ENCODE measurements around the gene ALDH1A1. TPM values are rescaled to one million over a fixed set of nuclear protein-coding genes. Genes with fewer than 3 reads are reported as not detected.

The ALDH1A1 gene
- total RNA-seq (2021) (8.7 and 8.8 TPM in 2 replicates), Bru-seq, nascent RNA (percentile 39 among the genes with signal in this experiment), BruChase-seq, experiment 1, labeled RNA remaining after a 2-hour chase (percentile 32 among the genes with signal in this experiment), BruChase-seq, experiment 2, labeled RNA remaining after a 6-hour chase (percentile 36 among the genes with signal in this experiment)
- long read RNA-seq, transcript ALDH1A1-201 (13 exons, 2,107 nt): major isoform, 13 of 16 reads
- long read RNA-seq, partial matches to known transcripts: 3 of 16 reads
- long read RNA-seq, other reads (novel, unspliced or antisense): 0 of 16 reads

DNA sequence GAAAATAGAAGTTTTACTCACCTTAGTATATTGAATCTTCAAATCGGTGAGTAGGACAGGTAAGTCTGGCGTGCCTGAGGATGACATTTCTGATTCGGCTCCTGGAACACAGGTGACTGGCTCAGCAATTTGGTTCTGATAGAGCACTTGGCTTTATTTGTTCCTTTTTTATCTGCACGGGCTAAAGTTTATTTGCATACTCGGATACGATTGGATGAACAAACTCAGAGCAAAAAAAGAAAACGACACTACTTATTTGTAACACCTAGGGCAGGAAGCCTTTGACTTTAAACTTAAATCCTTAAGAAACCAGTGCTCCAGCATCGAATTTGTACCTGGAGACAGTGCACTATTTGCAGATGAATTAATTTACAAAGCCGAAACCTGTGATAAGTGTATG is at the start of gene ALDH1A1:
Gene ALDH1A1 (minus strand): TSS at position 140 of the 400 bp plus-strand sequence. CDS start 53 bp downstream, at position 87.
- ChIA-PET POLR2A (ENCODE audit: low non-redundant PET) (no interaction called here), CTCF (no interaction called here)
- TF ChIP-seq CTCF (conservative IDR thresholded peaks at IDR 0.05; ENCODE audit: low read depth, low read length) (no peak), EZH2 (IDR thresholded peaks at IDR 0.05; ENCODE audit: borderline replicate concordance, low read depth, low read length, poor library complexity, severe bottlenecking) (no peak)
- H3K27ac ChIP-seq (ENCODE audit: low read depth, low read length, poor library complexity, severe bottlenecking): peak within 1 kb of the TSS; percentile 25
- no TSS peak for BruUV-seq (replicated peaks)
- peak within 1 kb of the TSS; percentile 8 for H3K4me3 ChIP-seq (ENCODE audit: low read depth, low read length, poor library complexity, severe bottlenecking)
- intact Hi-C loops (cut with micrococcal nuclease; ENCODE audit: unreplicated experiment): no loop called here
- no peaks in the 10 kb centered on the region for H3K27me3 ChIP-seq (replicated peaks; ENCODE audit: insufficient read depth, low read depth, low read length, poor library complexity)
- DNase-seq (ENCODE audit: low spot score): peak; percentile 22
- no peaks in the 10 kb centered on the region for H3K9me3 ChIP-seq (ENCODE audit: low read depth, low read length, poor library complexity, severe bottlenecking)
- H3K36me3 ChIP-seq (ENCODE audit: insufficient read depth, low read length, poor library complexity, severe bottlenecking): no peaks in the 10 kb centered on the region
- H3K4me1 ChIP-seq (ENCODE audit: insufficient read depth, low read length, poor library complexity, severe bottlenecking): peaks cover 15% of the 10 kb centered on the region

DNA sequence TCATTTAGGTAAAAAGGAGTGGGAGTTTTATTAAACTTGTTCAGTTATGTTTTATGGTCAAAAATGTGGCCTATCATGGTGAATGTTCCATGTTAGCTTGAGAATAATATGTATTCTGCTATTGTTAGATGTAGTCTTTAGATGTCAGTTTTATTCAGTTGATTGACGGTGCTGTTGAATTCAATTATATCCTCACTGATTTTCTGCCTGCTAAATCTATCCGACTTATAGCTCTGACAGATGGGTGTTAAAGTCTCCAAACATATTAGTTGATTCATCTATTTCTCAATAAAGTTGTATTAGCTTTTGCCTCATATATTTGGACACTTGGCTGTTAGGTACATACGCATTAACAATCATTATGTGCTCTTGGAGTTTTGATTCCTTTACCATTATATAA is 49.0 kb upstream of the ALDH1A1 start:
- Histone ChIP-seq H3K27me3 (replicated peaks; ENCODE audit: insufficient read depth, low read depth, low read length, poor library complexity) (no peaks in the 10 kb centered on the region), H3K4me3 (ENCODE audit: low read depth, low read length, poor library complexity, severe bottlenecking) (no peak overlapping the region), H3K27ac (ENCODE audit: low read depth, low read length, poor library complexity, severe bottlenecking) (no peak overlapping the region), H3K4me1 (ENCODE audit: insufficient read depth, low read length, poor library complexity, severe bottlenecking) (no peaks in the 10 kb centered on the region), H3K36me3 (ENCODE audit: insufficient read depth, low read length, poor library complexity, severe bottlenecking) (no peaks in the 10 kb centered on the region), H3K9me3 (ENCODE audit: low read depth, low read length, poor library complexity, severe bottlenecking) (no peaks in the 10 kb centered on the region)
- DNase-seq (ENCODE audit: low spot score): no peak
- intact Hi-C loops (cut with micrococcal nuclease; ENCODE audit: unreplicated experiment): no loop called here
- TF ChIP-seq CTCF (conservative IDR thresholded peaks at IDR 0.05; ENCODE audit: low read depth, low read length) (no peak), EZH2 (IDR thresholded peaks at IDR 0.05; ENCODE audit: borderline replicate concordance, low read depth, low read length, poor library complexity, severe bottlenecking) (no peak)
- BruUV-seq (replicated peaks): no TSS peak
- POLR2A ChIA-PET (ENCODE audit: low non-redundant PET): no interaction called here
- CTCF ChIA-PET: no interaction called here

- CTCF ChIA-PET: no interaction called here
- POLR2A ChIA-PET (ENCODE audit: low non-redundant PET): no interaction called here
These were observed 45.5 kb upstream of the ALDH1A1 start for GRCh38 chr9:72998363-72998762.

More at GRCh38 chr9:72998363-72998762, 45.5 kb upstream of the ALDH1A1 start:
- Histone ChIP-seq H3K9me3 (ENCODE audit: low read depth, low read length, poor library complexity, severe bottlenecking) (no peaks in the 10 kb centered on the region), H3K4me1 (ENCODE audit: insufficient read depth, low read length, poor library complexity, severe bottlenecking) (peaks cover 10% of the 10 kb centered on the region), H3K27me3 (replicated peaks; ENCODE audit: insufficient read depth, low read depth, low read length, poor library complexity) (no peaks in the 10 kb centered on the region), H3K4me3 (ENCODE audit: low read depth, low read length, poor library complexity, severe bottlenecking) (no peak overlapping the region), H3K27ac (ENCODE audit: low read depth, low read length, poor library complexity, severe bottlenecking) (no peak overlapping the region), H3K36me3 (ENCODE audit: insufficient read depth, low read length, poor library complexity, severe bottlenecking) (no peaks in the 10 kb centered on the region)
- DNase-seq (ENCODE audit: low spot score): no peak
- intact Hi-C loops (cut with micrococcal nuclease; ENCODE audit: unreplicated experiment): no loop called here
- TF ChIP-seq CTCF (conservative IDR thresholded peaks at IDR 0.05; ENCODE audit: low read depth, low read length) (no peak), EZH2 (IDR thresholded peaks at IDR 0.05; ENCODE audit: borderline replicate concordance, low read depth, low read length, poor library complexity, severe bottlenecking) (no peak)
- no TSS peak for BruUV-seq (replicated peaks)
